SU-DHL-6 (cell line): ENCODE results near the gene SURF4.

ENCODE experiments used
- CTCF ChIP-seq: fragments of 200-600 bp; sonication (generic); IDR thresholded peaks from one replicate; pipeline ENCODE4 v1.5.1; 2017; ENCODE audit warnings: antibody characterized with exemption, mild to moderate bottlenecking, low read length, moderate library complexity; ENCODE audit not compliant: insufficient read depth, poor library complexity, severe bottlenecking
- EZH2phosphoT487 ChIP-seq: fragments of 200-600 bp; sonication (generic), shearing (Covaris generic); conservative IDR thresholded peaks from 2 replicates; pipeline ENCODE4 v1.6.1; 2018; ENCODE audit warnings: mild to moderate bottlenecking, antibody characterized with exemption, low read length, moderate library complexity, mixed read lengths

GRCh38 chr9:133369933-133370332 is 5.9 kb downstream of the SURF4 start:
- TF ChIP-seq CTCF (no peak), EZH2phosphoT487 (no peak)
